ENCODE data around the gene PDGFC. TPM values are rescaled to one million over a fixed set of nuclear protein-coding genes. Genes with fewer than 3 reads are reported as not detected.
A peak's percentile ranks its signal among the peaks of the same experiment; 100 is the strongest.

The PDGFC gene
- total and polyA plus RNA-seq, 2 of the 8 experiments (the other 6 are each of a cell fraction or from before 2014, with no cell fraction given), result 0.65 to 2.7 TPM

- Histone ChIP-seq H3K9me3 (ENCODE audit: insufficient read depth in 2 of 2, low read depth in 1 of 2, low read length in 1 of 2) (no peaks in the 10 kb centered on the region), H3K4me2 (ENCODE audit: insufficient read depth in 1 of 2, low read depth in 2 of 2, low read length in 2 of 2) (peak overlapping the region; percentile 87 to 99), H2AFZ (ENCODE audit: low read length) (no peak overlapping the region), H3K27me3 (replicated peaks in 1 of 4; ENCODE audit: control insufficient read depth in 3 of 4, extremely low read depth in 1 of 4, insufficient read depth in 3 of 4, low read length in 3 of 4) (peaks cover 0 to 5% (median 1%) of the 10 kb centered on the region in 4 experiments; a peak in 2 of 7 replicates), H2BK20ac (ENCODE audit: low read length) (no peak overlapping the region), H3K27ac (ENCODE audit: low read depth, low read length) (no peak overlapping the region), H3K23ac (ENCODE audit: insufficient read length) (no peak overlapping the region), H2BK12ac (ENCODE audit: low read depth, low read length) (no peak overlapping the region), H4K5ac (ENCODE audit: insufficient read length, low read depth, low read length) (no peak overlapping the region), H3K23me2 (ENCODE audit: low read depth, low read length) (peaks cover 6% of the 10 kb centered on the region), H3K9ac (replicated peaks in 1 of 4; ENCODE audit: extremely low read depth in 1 of 4, low read depth in 3 of 4, low read length in 3 of 4) (peak overlapping the region in 3 of 4 experiments; percentile 48 to 67 (median 54); a peak in 4 of 7 replicates), H2BK15ac (ENCODE audit: low read length) (no peak overlapping the region), H4K91ac (replicated peaks; ENCODE audit: insufficient read length, low read length) (no peak overlapping the region), H4K8ac (ENCODE audit: extremely low read depth, insufficient read depth, low read length) (peak overlapping the region; percentile 88), H3K36me3 (ENCODE audit: control insufficient read depth in 2 of 4, insufficient read depth in 4 of 4, low read length in 3 of 4) (no peaks in the 10 kb centered on the region), H3K79me2 (ENCODE audit: control insufficient read depth in 1 of 2, insufficient read depth in 2 of 2, low read length in 2 of 2) (no peaks in the 10 kb centered on the region), H3K56ac (replicated peaks; ENCODE audit: insufficient read length, low read depth, low read length) (no peak overlapping the region), H3K4ac (replicated peaks; ENCODE audit: insufficient read length, low read depth, low read length) (no peak overlapping the region), H2BK5ac (ENCODE audit: low read depth, low read length) (no peak overlapping the region), H3K14ac (ENCODE audit: insufficient read length) (no peak overlapping the region), H3K79me1 (ENCODE audit: low read depth, low read length) (no peaks in the 10 kb centered on the region), H4K20me1 (replicated peaks in 1 of 2; ENCODE audit: control insufficient read depth in 1 of 2, insufficient read depth in 2 of 2, low read length in 2 of 2) (peaks cover 0 to 5% of the 10 kb centered on the region in 2 experiments), H3K4me3 (ENCODE audit: extremely low read depth in 1 of 4, insufficient read depth in 2 of 4, low read depth in 3 of 4, low read length in 4 of 4) (peak overlapping the region; percentile 65 to 74 (median 70)), H3K18ac (ENCODE audit: extremely low read depth, low read length) (no peak overlapping the region), H3K4me1 (replicated peaks in 1 of 4; ENCODE audit: control insufficient read depth in 3 of 4, insufficient read depth in 4 of 4, low read length in 3 of 4) (peaks cover 3 to 16% (median 7%) of the 10 kb centered on the region in 4 experiments; a peak in 6 of 7 replicates), H2BK120ac (replicated peaks; ENCODE audit: low read depth, low read length) (no peak overlapping the region), H2AK5ac (ENCODE audit: low read depth, low read length) (no peak overlapping the region)
- no peak for FAIRE-seq
- no CpG with 5 or more reads among the region's 51 CpGs for WGBS, 2 experiments (ENCODE audit: extremely low coverage in 1 of 2, insufficient coverage in 1 of 2, insufficient read length in 1 of 2, insufficient replicate concordance in 2 of 2, low coverage in 1 of 2, low lambda C conversion rate in 2 of 2, missing lambda C conversion rate in 1 of 2)
- CTCF ChIA-PET (ENCODE audit: partially characterized antibody), result interaction anchor here (0.8 to 3.9 kb wide), 8 partner anchors 13 to 496 kb away, joined by 3 to 14 read pairs (median 4); no protein-coding TSS in a partner anchor
- POLR2A ChIA-PET (ENCODE audit: partially characterized antibody), result no interaction called here
- DNase-seq (ENCODE audit: low read depth in 1 of 2, low spot score in 2 of 2), result peak in 1 of 2 experiments; percentile 63
- peak; percentile 4 for TF ChIP-seq ASH2L (IDR thresholded peaks at IDR 0.05; ENCODE audit: low read length)
- no peak for TF ChIP-seq SRF (IDR thresholded peaks at IDR 0.05; ENCODE audit: low read depth, low read length)
These were observed 379 bp downstream of the PDGFC start for GRCh38 chr4:156971165-156971675.
